OCI-LY7 (cell line): ENCODE results near the gene TNS1. TPM values are rescaled to one million over a fixed set of nuclear protein-coding genes. Genes with fewer than 3 reads are reported as not detected.

Source experiments
- BruUV-seq: library from RNA; stranded (reverse); fragments of 400-500 nt; replicated peaks from 2 replicates; lab custom pipeline; 2021; lab: Mats Ljungman, UMichigan
- CTCF ChIA-PET: fragments of 300-600 bp; sonication (Branson Sonifier 250); formaldehyde crosslinking; loops from one replicate; lab custom pipeline; 2022; ENCODE audit warnings: antibody characterized with exemption; ENCODE audit not compliant: unreplicated experiment; lab: Charles Lee
- POLR2A ChIA-PET: fragments of 300-600 bp; sonication (Branson Sonifier 250); formaldehyde crosslinking; loops from one replicate; lab custom pipeline; 2022; ENCODE audit warnings: antibody characterized with exemption; lab: Charles Lee
- DNase-seq: peaks from one replicate; pipeline ENCODE4 v3.0.0-alpha.2; 2015; ENCODE audit warnings: low spot score
- H2AFZ ChIP-seq: fragments of 200-600 bp; sonication (generic), shearing (Covaris generic); 2 replicates; pipeline ENCODE4 v1.6.1; 2014; ENCODE audit warnings: mild to moderate bottlenecking, antibody characterized with exemption, low read length, moderate library complexity
- H3K27ac ChIP-seq: fragments of 200-600 bp; sonication (generic); 2 replicates; pipeline ENCODE4 v1.5.1; 2014; ENCODE audit warnings: mixed run types, low read depth, mild to moderate bottlenecking, moderate library complexity, low read length, inconsistent platforms; ENCODE audit not compliant: poor library complexity, severe bottlenecking
- H3K36me3 ChIP-seq: fragments of 200-600 bp; sonication (generic); 2 replicates; pipeline ENCODE4 v1.6.1; 2014; ENCODE audit warnings: mild to moderate bottlenecking, antibody characterized with exemption, low read length, moderate library complexity, mixed read lengths; ENCODE audit not compliant: insufficient read depth
- H3K4me1 ChIP-seq: fragments of 200-600 bp; sonication (generic); 2 replicates; pipeline ENCODE4 v1.5.1; 2014; ENCODE audit warnings: mild to moderate bottlenecking, low read length; ENCODE audit not compliant: insufficient read depth, poor library complexity, severe bottlenecking
- H3K4me2 ChIP-seq: fragments of 200-600 bp; sonication (generic); 2 replicates; pipeline ENCODE4 v1.6.1; 2014; ENCODE audit warnings: mild to moderate bottlenecking, low read length
- H3K4me3 ChIP-seq: fragments of 200-600 bp; sonication (generic); 2 replicates; pipeline ENCODE4 v1.5.1; 2014; ENCODE audit warnings: mild to moderate bottlenecking, low read depth, low read length; ENCODE audit not compliant: poor library complexity, severe bottlenecking
- H3K79me2 ChIP-seq: fragments of 200-600 bp; sonication (generic); 2 replicates; pipeline ENCODE4 v1.6.1; 2016; ENCODE audit warnings: low read depth, mild to moderate bottlenecking, low read length, moderate library complexity, mixed read lengths; ENCODE audit not compliant: insufficient read depth
- H3K9me2 ChIP-seq: fragments of 200-600 bp; sonication (generic); 2 replicates; pipeline ENCODE4 v1.6.1; 2016; ENCODE audit warnings: mild to moderate bottlenecking, low read length, mixed read lengths; ENCODE audit not compliant: insufficient read depth
- H3K9me3 ChIP-seq: fragments of 200-600 bp; sonication (generic); 2 replicates; pipeline ENCODE4 v1.6.1; 2014; ENCODE audit warnings: mild to moderate bottlenecking, mixed run types, low read length, mixed read lengths
- H4K20me1 ChIP-seq: fragments of 200-600 bp; sonication (generic); 2 replicates; pipeline ENCODE4 v1.6.1; 2014; ENCODE audit warnings: mild to moderate bottlenecking, antibody characterized with exemption, low read length, moderate library complexity, mixed read lengths; ENCODE audit not compliant: insufficient read depth
- EZH2phosphoT487 ChIP-seq: fragments of 200-600 bp; sonication (generic); IDR thresholded peaks from 2 replicates; pipeline ENCODE4 v1.6.1; 2018; ENCODE audit warnings: low read depth, borderline replicate concordance, mild to moderate bottlenecking, mixed run types, antibody characterized with exemption, low read length, moderate library complexity, mixed read lengths
- intact Hi-C: fragments of 100-400 bp; cut with micrococcal nuclease; formaldehyde crosslinking; loops from one replicate; pipeline ENCODE4 v1.10.0; 2022; ENCODE audit not compliant: unreplicated experiment
- total RNA-seq, 2 experiments: library from RNA; depleted of rRNA in 1 of 2; stranded (reverse); fragments of >200 nt in 1 of 2; shearing (Covaris generic) in 1 of 2; gene quantifications; 2 replicates each; pipeline ENCODE4 v1.2.3, GENCODE V29; 2014 to 2022
- TF ChIP-seq, protein P1 (sequence below): fragments of 200-600 bp; sonication (generic); conservative IDR thresholded peaks from 2 replicates; pipeline ENCODE4 v1.5.1; 2014; ENCODE audit warnings: mild to moderate bottlenecking, antibody characterized with exemption, low read length, moderate library complexity, mixed read lengths

TNS1 gene
- total RNA-seq, 2 experiments from 2014 or later, result not detected

DNA sequence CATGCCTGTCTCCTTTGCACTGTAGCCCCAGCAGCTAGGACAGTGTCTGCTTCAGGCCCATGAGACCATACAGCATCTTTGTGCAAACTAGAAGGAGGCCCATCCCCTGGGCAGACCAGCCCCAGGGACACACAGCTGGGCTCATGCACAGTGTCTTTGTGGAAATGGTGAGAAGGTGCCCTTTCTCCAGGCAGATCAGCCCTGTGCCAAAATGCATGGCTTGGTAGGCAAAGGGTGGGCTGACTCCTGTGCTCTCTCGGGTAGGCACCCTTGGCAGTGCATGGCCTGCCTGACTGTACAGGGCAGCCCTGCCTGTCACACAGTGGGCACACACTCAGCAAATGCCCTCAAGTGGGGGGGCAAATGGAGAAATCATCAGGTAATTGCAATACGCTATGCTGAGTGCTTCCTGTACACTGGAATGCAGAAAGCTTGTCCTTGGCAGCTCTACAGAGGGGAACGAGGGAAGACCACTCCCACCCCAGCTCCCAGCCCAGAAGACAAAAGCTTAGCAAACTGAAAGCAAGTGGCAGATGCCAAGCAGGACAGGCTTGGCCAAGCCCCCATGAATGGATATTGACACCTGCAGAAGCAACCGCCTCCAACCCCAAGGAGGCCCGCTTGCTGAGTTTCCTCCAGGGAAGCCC is 21.6 kb downstream of the TNS1 start:
- POLR2A ChIA-PET, result no interaction called here

DNA sequence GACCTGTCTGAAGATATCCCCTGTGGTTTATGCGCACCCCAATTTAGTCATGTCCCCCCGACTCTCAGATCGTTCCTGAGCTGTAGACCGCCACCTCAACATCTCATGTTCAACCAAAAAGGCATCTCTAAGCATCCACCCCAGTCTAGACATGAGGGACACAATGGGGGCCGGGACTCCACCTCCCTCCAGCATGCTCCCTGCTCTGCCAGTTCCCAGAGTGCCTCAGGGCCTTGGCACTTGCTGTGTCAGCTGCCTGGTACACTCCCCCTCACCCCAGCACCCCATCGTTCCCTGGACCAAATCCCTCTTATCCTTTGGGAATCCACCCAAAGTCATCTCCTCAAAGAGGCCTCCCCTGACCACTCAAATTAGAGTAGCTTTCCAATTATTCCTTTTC is 22.2 kb downstream of the TNS1 start:
- Histone ChIP-seq H3K4me1 (no peaks in the 10 kb centered on the region), H3K4me2 (no peak overlapping the region), H3K79me2 (no peaks in the 10 kb centered on the region), H3K9me2 (no peaks in the 10 kb centered on the region), H4K20me1 (no peaks in the 10 kb centered on the region), H3K9me3 (no peaks in the 10 kb centered on the region), H2AFZ (no peak overlapping the region), H3K4me3 (no peak overlapping the region), H3K36me3 (no peaks in the 10 kb centered on the region), H3K27ac (no peak overlapping the region)
- POLR2A ChIA-PET, result no interaction called here
- no TSS peak for BruUV-seq
- no peak for DNase-seq
- TF ChIP-seq EZH2phosphoT487, result no peak
- TF ChIP-seq, protein P1, sequence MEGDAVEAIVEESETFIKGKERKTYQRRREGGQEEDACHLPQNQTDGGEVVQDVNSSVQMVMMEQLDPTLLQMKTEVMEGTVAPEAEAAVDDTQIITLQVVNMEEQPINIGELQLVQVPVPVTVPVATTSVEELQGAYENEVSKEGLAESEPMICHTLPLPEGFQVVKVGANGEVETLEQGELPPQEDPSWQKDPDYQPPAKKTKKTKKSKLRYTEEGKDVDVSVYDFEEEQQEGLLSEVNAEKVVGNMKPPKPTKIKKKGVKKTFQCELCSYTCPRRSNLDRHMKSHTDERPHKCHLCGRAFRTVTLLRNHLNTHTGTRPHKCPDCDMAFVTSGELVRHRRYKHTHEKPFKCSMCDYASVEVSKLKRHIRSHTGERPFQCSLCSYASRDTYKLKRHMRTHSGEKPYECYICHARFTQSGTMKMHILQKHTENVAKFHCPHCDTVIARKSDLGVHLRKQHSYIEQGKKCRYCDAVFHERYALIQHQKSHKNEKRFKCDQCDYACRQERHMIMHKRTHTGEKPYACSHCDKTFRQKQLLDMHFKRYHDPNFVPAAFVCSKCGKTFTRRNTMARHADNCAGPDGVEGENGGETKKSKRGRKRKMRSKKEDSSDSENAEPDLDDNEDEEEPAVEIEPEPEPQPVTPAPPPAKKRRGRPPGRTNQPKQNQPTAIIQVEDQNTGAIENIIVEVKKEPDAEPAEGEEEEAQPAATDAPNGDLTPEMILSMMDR, result no peak
- intact Hi-C loops, result no loop called here
- CTCF ChIA-PET, result no interaction called here

More for the DNA sequence above, 21.6 kb downstream of the TNS1 start:
- Histone ChIP-seq H3K27ac (no peak overlapping the region), H2AFZ (no peak overlapping the region), H3K79me2 (no peaks in the 10 kb centered on the region), H3K9me2 (no peaks in the 10 kb centered on the region), H3K36me3 (no peaks in the 10 kb centered on the region), H3K4me1 (no peaks in the 10 kb centered on the region), H3K4me2 (no peak overlapping the region), H3K4me3 (no peak overlapping the region), H3K9me3 (no peaks in the 10 kb centered on the region), H4K20me1 (no peaks in the 10 kb centered on the region)
- no peak for DNase-seq
- BruUV-seq, result no TSS peak
- intact Hi-C loops, result no loop called here
- CTCF ChIA-PET, result no interaction called here
- TF ChIP-seq EZH2phosphoT487, result no peak
- TF ChIP-seq, protein P1, result no peak

DNA sequence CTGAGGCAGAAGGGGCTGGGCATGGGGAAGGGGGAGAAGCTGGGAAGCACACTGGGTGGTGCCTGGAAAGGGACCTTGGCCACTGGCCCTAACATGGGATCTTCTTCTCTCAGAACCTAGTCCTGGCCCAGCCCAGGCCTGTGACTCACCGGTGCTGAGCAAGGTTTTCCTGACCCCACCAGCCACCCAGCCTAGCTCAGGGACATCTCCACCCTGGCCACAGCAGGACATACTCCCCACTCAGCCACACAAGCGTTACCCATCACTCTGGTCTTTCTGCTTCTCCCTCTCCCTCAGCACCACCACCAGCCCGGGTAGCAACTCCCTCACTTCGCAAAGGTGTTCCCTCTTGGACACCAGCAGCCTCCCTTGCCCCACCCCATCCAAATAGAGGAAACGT is 22.8 kb downstream of the TNS1 start:
- H3K9me2 ChIP-seq, result no peaks in the 10 kb centered on the region
- no peak overlapping the region for H3K4me2 ChIP-seq
- no peaks in the 10 kb centered on the region for H3K79me2 ChIP-seq
- DNase-seq, result no peak
- BruUV-seq, result no TSS peak
- H3K9me3 ChIP-seq, result no peaks in the 10 kb centered on the region
- POLR2A ChIA-PET, result no interaction called here
- no peak overlapping the region for H3K4me3 ChIP-seq
- intact Hi-C loops, result no loop called here
- TF ChIP-seq EZH2phosphoT487, result no peak
- TF ChIP-seq, protein P1, result no peak
- CTCF ChIA-PET, result no interaction called here
- H3K36me3 ChIP-seq, result no peaks in the 10 kb centered on the region
- no peaks in the 10 kb centered on the region for H4K20me1 ChIP-seq
- H3K27ac ChIP-seq, result no peak overlapping the region
- no peaks in the 10 kb centered on the region for H3K4me1 ChIP-seq
- no peak overlapping the region for H2AFZ ChIP-seq
